GM23338 (cell line): ENCODE data around the gene SLC4A8. TPM values are rescaled to one million over a fixed set of nuclear protein-coding genes. Genes with fewer than 3 reads are reported as not detected.
A peak's percentile ranks its signal among the peaks of the same experiment; 100 is the strongest.

Source experiments
- ATAC-seq: fragments of 200-7000 bp; cut with Tn5 transposase; 3 replicates; pipeline ENCODE4 v1.9.1; 2020
- DNase-seq: peaks from one replicate; pipeline ENCODE4 v3.0.0-alpha.2; 2015; ENCODE audit warnings: low spot score
- H2AFZ ChIP-seq: fragments of 200-600 bp; sonication (generic); 2 replicates; pipeline ENCODE4 v1.8.0; 2016; ENCODE audit warnings: antibody characterized with exemption, mild to moderate bottlenecking, moderate library complexity
- H3F3A ChIP-seq: fragments of 200-600 bp; sonication (generic); replicated peaks from 2 replicates; pipeline ENCODE4 v1.8.0; 2017; ENCODE audit warnings: antibody characterized with exemption, mixed run types, low read depth
- H3K27ac ChIP-seq: fragments of 200-600 bp; sonication (generic); 2 replicates; pipeline ENCODE4 v1.6.1; 2016; ENCODE audit warnings: low read depth
- H3K27me3 ChIP-seq: fragments of 200-600 bp; sonication (generic); 2 replicates; pipeline ENCODE4 v1.8.0; 2016; ENCODE audit warnings: mild to moderate bottlenecking, mixed run types, moderate library complexity; ENCODE audit not compliant: insufficient read depth
- H3K36me3 ChIP-seq: fragments of 200-600 bp; sonication (generic); 2 replicates; pipeline ENCODE4 v1.8.0; 2016; ENCODE audit warnings: mild to moderate bottlenecking; ENCODE audit not compliant: insufficient read depth
- H3K4me1 ChIP-seq: fragments of 200-600 bp; sonication (generic); 2 replicates; pipeline ENCODE4 v1.8.0; 2016; ENCODE audit warnings: mild to moderate bottlenecking, moderate library complexity; ENCODE audit not compliant: insufficient read depth
- H3K4me2 ChIP-seq: fragments of 200-600 bp; sonication (generic); 2 replicates; pipeline ENCODE4 v1.7.1; 2017; ENCODE audit warnings: mixed run types
- H3K4me3 ChIP-seq: fragments of 200-600 bp; sonication (generic); 2 replicates; pipeline ENCODE4 v1.6.1; 2016; ENCODE audit warnings: mixed run types
- H3K79me2 ChIP-seq: fragments of 200-600 bp; sonication (generic); replicated peaks from 2 replicates; pipeline ENCODE4 v1.8.0; 2017; ENCODE audit warnings: mild to moderate bottlenecking; ENCODE audit not compliant: insufficient read depth
- H3K9me2 ChIP-seq: fragments of 200-600 bp; sonication (generic); 2 replicates; pipeline ENCODE4 v1.8.0; 2017; ENCODE audit not compliant: insufficient read depth
- H4K20me1 ChIP-seq: fragments of 200-600 bp; sonication (generic); replicated peaks from 2 replicates; pipeline ENCODE4 v1.8.0; 2017; ENCODE audit warnings: mild to moderate bottlenecking; ENCODE audit not compliant: insufficient read depth
- H3K27ac Mint-ChIP-seq: 2 replicates; pipeline ENCODE4 v1.8.0; 2020; ENCODE audit warnings: inconsistent platforms, mild to moderate bottlenecking, moderate library complexity, mixed read lengths
- H3K27me3 Mint-ChIP-seq: 3 replicates; pipeline ENCODE4 v1.8.0; 2022; ENCODE audit warnings: low read depth, mild to moderate bottlenecking, moderate library complexity, mixed read lengths, inconsistent platforms; ENCODE audit not compliant: insufficient read depth, poor library complexity
- H3K36me3 Mint-ChIP-seq: 3 replicates; pipeline ENCODE4 v1.8.0; 2021; ENCODE audit warnings: low read depth, mild to moderate bottlenecking, inconsistent platforms, moderate library complexity, mixed read lengths
- H3K4me1 Mint-ChIP-seq: 3 replicates; pipeline ENCODE4 v1.8.0; 2020; ENCODE audit warnings: mild to moderate bottlenecking, inconsistent platforms, mixed read lengths
- H3K4me3 Mint-ChIP-seq: 3 replicates; pipeline ENCODE4 v1.8.0; 2021; ENCODE audit warnings: moderate library complexity, mild to moderate bottlenecking, inconsistent platforms, mixed read lengths
- H3K9me3 Mint-ChIP-seq: 3 replicates; pipeline ENCODE4 v1.8.0; 2020; ENCODE audit warnings: moderate library complexity, mild to moderate bottlenecking, inconsistent platforms, mixed read lengths
- CTCF ChIP-seq, 2 experiments: fragments of 200-600 bp in 1 of 2; sonication (generic) in 1 of 2; conservative IDR thresholded peaks; 2 replicates each; pipeline versions ENCODE4 v1.5.1 to v1.6.1; 2016 to 2017; ENCODE audit warnings: antibody characterized with exemption in 2 of 2, low read depth in 2 of 2, mild to moderate bottlenecking in 2 of 2, moderate library complexity in 1 of 2
- EZH2phosphoT487 ChIP-seq: fragments of 200-600 bp; sonication (generic); IDR thresholded peaks from one replicate; pipeline ENCODE4 v1.8.1; 2018; ENCODE audit warnings: antibody characterized with exemption; ENCODE audit not compliant: unreplicated experiment
- JUNB ChIP-seq: IDR thresholded peaks from one replicate; pipeline ENCODE4 v1.6.1; 2016; ENCODE audit warnings: antibody characterized with exemption; ENCODE audit not compliant: unreplicated experiment
- NANOG ChIP-seq: IDR thresholded peaks from 2 replicates; pipeline ENCODE4 v1.6.1; 2016; ENCODE audit warnings: antibody characterized with exemption, borderline replicate concordance
- POLR2AphosphoS5 ChIP-seq: IDR thresholded peaks from 2 replicates; pipeline ENCODE4 v1.6.1; 2016; ENCODE audit warnings: antibody characterized with exemption, low read depth
- ZNF114 ChIP-seq: fragments of 250-450 bp; sonication (Bioruptor Pico); IDR thresholded peaks from 2 replicates; pipeline ENCODE4 v1.5.0; 2020; ENCODE audit warnings: mild to moderate bottlenecking, moderate library complexity
- ZNF331 ChIP-seq: fragments of 250-450 bp; sonication (Bioruptor Pico); IDR thresholded peaks from 2 replicates; pipeline ENCODE4 v1.5.0; 2020; ENCODE audit warnings: low read depth, mild to moderate bottlenecking, moderate library complexity
- polyA plus RNA-seq: library from polyadenylated mRNA; unstranded; fragments of >200 nt; fragmentation: Nextera tagmentation; extraction: Ambion mirVana; gene quantifications from 2 replicates; pipeline ENCODE4 v1.2.1, GENCODE V29; 2016
- total RNA-seq: library from RNA; depleted of rRNA; stranded (reverse); fragments of >200 nt; shearing (Covaris generic); gene quantifications from 2 replicates; pipeline ENCODE4 v1.2.3, GENCODE V29; 2014

SLC4A8 gene
- total and polyA plus RNA-seq, 2 experiments from 2014 or later: 7.6 to 9.2 TPM

- Histone ChIP-seq H3K4me2 (no peak overlapping the region), H3K36me3 (no peaks in the 10 kb centered on the region), H3F3A (no peaks in the 10 kb centered on the region), H3K4me3 (no peak overlapping the region), H2AFZ (no peak overlapping the region), H3K27ac (no peak overlapping the region), H3K9me2 (no peaks in the 10 kb centered on the region), H3K27me3 (no peaks in the 10 kb centered on the region), H4K20me1 (no peaks in the 10 kb centered on the region), H3K4me1 (no peaks in the 10 kb centered on the region), H3K79me2 (no peaks in the 10 kb centered on the region)
- DNase-seq: no peak
- Mint-ChIP-seq H3K27ac (no peak overlapping the region), H3K36me3 (no peaks in the 10 kb centered on the region), H3K27me3 (peaks cover 4% of the 10 kb centered on the region), H3K4me1 (no peaks in the 10 kb centered on the region), H3K4me3 (no peak overlapping the region), H3K9me3 (no peaks in the 10 kb centered on the region)
- peak; percentile 20 to 27; a peak in 2 of 4 replicates for TF ChIP-seq CTCF (conservative IDR thresholded peaks at IDR 0.05; ENCODE audit: low read depth in 2 of 2)
- no peak for TF ChIP-seq JUNB
- no peak for ATAC-seq
Observed at GRCh38 chr12:51521554-51522276, 97.1 kb downstream of the SLC4A8 start.

- Histone ChIP-seq H3K27me3 (no peaks in the 10 kb centered on the region), H3K79me2 (no peaks in the 10 kb centered on the region), H3K4me3 (no peak overlapping the region), H3K4me1 (no peaks in the 10 kb centered on the region), H3K27ac (no peak overlapping the region), H3K9me2 (no peaks in the 10 kb centered on the region), H3K36me3 (no peaks in the 10 kb centered on the region), H4K20me1 (no peaks in the 10 kb centered on the region), H3F3A (no peaks in the 10 kb centered on the region), H2AFZ (no peak overlapping the region), H3K4me2 (no peak overlapping the region)
- no peak for TF ChIP-seq ZNF331 (CRISPR knock-in tag)
- no peak for TF ChIP-seq ZNF114
- TF ChIP-seq JUNB: no peak
- no peak for TF ChIP-seq CTCF (conservative IDR thresholded peaks at IDR 0.05; ENCODE audit: low read depth in 2 of 2)
- TF ChIP-seq EZH2phosphoT487: no peak
- no peak for TF ChIP-seq POLR2AphosphoS5
- no peak for TF ChIP-seq NANOG
- DNase-seq (no peak), ATAC-seq (no peak)
- no peak overlapping the region for H3K4me3 Mint-ChIP-seq
- peaks cover 2% of the 10 kb centered on the region for H3K27me3 Mint-ChIP-seq
- no peaks in the 10 kb centered on the region for H3K36me3 Mint-ChIP-seq
- no peaks in the 10 kb centered on the region for H3K9me3 Mint-ChIP-seq
- H3K4me1 Mint-ChIP-seq: no peaks in the 10 kb centered on the region; the same call in 2 of the 3 replicates
- no peak overlapping the region for H3K27ac Mint-ChIP-seq
Observed at GRCh38 chr12:51522696-51523095, 98.1 kb downstream of the SLC4A8 start.
